ENCODE measurements around the gene TMEM119. TPM values are rescaled to one million over a fixed set of nuclear protein-coding genes. Genes with fewer than 3 reads are reported as not detected.
A peak's percentile ranks its signal among the peaks of the same experiment; 100 is the strongest.

TMEM119 gene
- total and polyA plus RNA-seq, 10 of the 15 experiments (the other 5 are each of a cell fraction or from before 2014, with no cell fraction given): 0.11 to 0.44 (median 0.19) TPM; not detected in 5

GRCh38 chr12:108568338-108569154, 29.3 kb downstream of the TMEM119 start (continued):
- TF ChIP-seq BHLHE40 (IDR thresholded peaks at IDR 0.05; ENCODE audit: borderline replicate concordance in 1 of 2, low read depth in 2 of 2, low read length in 1 of 2) (peak; percentile 90 to 92), USF1 (IDR thresholded peaks at IDR 0.05; ENCODE audit: borderline replicate concordance, extremely low read length, insufficient read depth, low read depth, low read length) (no peak), TBL1XR1 (IDR thresholded peaks at IDR 0.05; ENCODE audit: low read depth, low read length) (peak; percentile 96), SMARCA5 (IDR thresholded peaks at IDR 0.05) (peak; percentile 94), POU2F2 (IDR thresholded peaks at IDR 0.05; ENCODE audit: borderline replicate concordance, low read depth, low read length) (peak; percentile 92), BCL11A (IDR thresholded peaks at IDR 0.05; ENCODE audit: low read depth, low read length) (peak; percentile 98), TAF1 (IDR thresholded peaks at IDR 0.05; ENCODE audit: borderline replicate concordance, low read depth, low read length) (no peak), CBX5 (IDR thresholded peaks at IDR 0.05; ENCODE audit: low read depth) (no peak), NFYB (IDR thresholded peaks at IDR 0.05; ENCODE audit: insufficient read depth, low read depth, low read length) (no peak), SREBF1 (IDR thresholded peaks at IDR 0.05; ENCODE audit: low read length) (no peak), ATF7 (IDR thresholded peaks at IDR 0.05; ENCODE audit: low read depth) (peak; percentile 98), ETV6 (conservative IDR thresholded peaks at IDR 0.05 in 1 of 2, IDR thresholded peaks at IDR 0.05 in 1 of 2; ENCODE audit: borderline replicate concordance in 1 of 2, low read depth in 1 of 2) (peak in 1 of 2 experiments; percentile 93; a peak in 2 of 4 replicates), SPI1 (IDR thresholded peaks at IDR 0.05; ENCODE audit: borderline replicate concordance, insufficient read depth, low read depth, low read length) (peak; percentile 85), STAT3 (IDR thresholded peaks at IDR 0.05; ENCODE audit: low read depth, low read length) (peak; percentile 95), NBN (IDR thresholded peaks at IDR 0.05) (peak; percentile 98), MTA3 (IDR thresholded peaks at IDR 0.05; ENCODE audit: borderline replicate concordance, low read length) (no peak), NR2C2 (IDR thresholded peaks at IDR 0.05; ENCODE audit: borderline replicate concordance, control insufficient read depth, insufficient read length, low read depth) (no peak), NR2C1 (IDR thresholded peaks at IDR 0.05) (no peak), POLR2AphosphoS5 (IDR thresholded peaks at IDR 0.05; ENCODE audit: low read length) (peak; percentile 82), ZNF384 (IDR thresholded peaks at IDR 0.05; ENCODE audit: borderline replicate concordance, low read depth, low read length) (no peak), ZNF274 (IDR thresholded peaks at IDR 0.05; ENCODE audit: insufficient read depth, insufficient read length) (no peak), RCOR1 (conservative IDR thresholded peaks at IDR 0.05; ENCODE audit: low read depth, low read length) (no peak), TCF12 (IDR thresholded peaks at IDR 0.05; ENCODE audit: low read depth, low read length) (peak; percentile 100), CREB1 (IDR thresholded peaks at IDR 0.05; ENCODE audit: low read depth) (no peak)
- TF ChIP-seq, protein P1, sequence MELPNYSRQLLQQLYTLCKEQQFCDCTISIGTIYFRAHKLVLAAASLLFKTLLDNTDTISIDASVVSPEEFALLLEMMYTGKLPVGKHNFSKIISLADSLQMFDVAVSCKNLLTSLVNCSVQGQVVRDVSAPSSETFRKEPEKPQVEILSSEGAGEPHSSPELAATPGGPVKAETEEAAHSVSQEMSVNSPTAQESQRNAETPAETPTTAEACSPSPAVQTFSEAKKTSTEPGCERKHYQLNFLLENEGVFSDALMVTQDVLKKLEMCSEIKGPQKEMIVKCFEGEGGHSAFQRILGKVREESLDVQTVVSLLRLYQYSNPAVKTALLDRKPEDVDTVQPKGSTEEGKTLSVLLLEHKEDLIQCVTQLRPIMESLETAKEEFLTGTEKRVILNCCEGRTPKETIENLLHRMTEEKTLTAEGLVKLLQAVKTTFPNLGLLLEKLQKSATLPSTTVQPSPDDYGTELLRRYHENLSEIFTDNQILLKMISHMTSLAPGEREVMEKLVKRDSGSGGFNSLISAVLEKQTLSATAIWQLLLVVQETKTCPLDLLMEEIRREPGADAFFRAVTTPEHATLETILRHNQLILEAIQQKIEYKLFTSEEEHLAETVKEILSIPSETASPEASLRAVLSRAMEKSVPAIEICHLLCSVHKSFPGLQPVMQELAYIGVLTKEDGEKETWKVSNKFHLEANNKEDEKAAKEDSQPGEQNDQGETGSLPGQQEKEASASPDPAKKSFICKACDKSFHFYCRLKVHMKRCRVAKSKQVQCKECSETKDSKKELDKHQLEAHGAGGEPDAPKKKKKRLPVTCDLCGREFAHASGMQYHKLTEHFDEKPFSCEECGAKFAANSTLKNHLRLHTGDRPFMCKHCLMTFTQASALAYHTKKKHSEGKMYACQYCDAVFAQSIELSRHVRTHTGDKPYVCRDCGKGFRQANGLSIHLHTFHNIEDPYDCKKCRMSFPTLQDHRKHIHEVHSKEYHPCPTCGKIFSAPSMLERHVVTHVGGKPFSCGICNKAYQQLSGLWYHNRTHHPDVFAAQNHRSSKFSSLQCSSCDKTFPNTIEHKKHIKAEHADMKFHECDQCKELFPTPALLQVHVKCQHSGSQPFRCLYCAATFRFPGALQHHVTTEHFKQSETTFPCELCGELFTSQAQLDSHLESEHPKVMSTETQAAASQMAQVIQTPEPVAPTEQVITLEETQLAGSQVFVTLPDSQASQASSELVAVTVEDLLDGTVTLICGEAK (IDR thresholded peaks at IDR 0.05; ENCODE audit: borderline replicate concordance): no peak; the same call in 1 of the 2 replicates
- TF ChIP-seq, protein P2, sequence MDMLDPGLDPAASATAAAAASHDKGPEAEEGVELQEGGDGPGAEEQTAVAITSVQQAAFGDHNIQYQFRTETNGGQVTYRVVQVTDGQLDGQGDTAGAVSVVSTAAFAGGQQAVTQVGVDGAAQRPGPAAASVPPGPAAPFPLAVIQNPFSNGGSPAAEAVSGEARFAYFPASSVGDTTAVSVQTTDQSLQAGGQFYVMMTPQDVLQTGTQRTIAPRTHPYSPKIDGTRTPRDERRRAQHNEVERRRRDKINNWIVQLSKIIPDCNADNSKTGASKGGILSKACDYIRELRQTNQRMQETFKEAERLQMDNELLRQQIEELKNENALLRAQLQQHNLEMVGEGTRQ (IDR thresholded peaks at IDR 0.05; ENCODE audit: borderline replicate concordance, low read depth, low read length): no peak

Data from GM12878 (cell line).